Panc1 (cell line): ENCODE results near the gene OR6Y1. TPM values are rescaled to one million over a fixed set of nuclear protein-coding genes. Genes with fewer than 3 reads are reported as not detected.

Experiments
- ATAC-seq: fragments of 200-7000 bp; cut with Tn5 transposase; 2 replicates; pipeline ENCODE4 v1.9.1; 2020; ENCODE audit warnings: mild to moderate bottlenecking, moderate library complexity
- BruUV-seq: library from RNA; stranded (reverse); fragments of 400-500 nt; replicated peaks from 2 replicates; lab custom pipeline; 2021; lab: Mats Ljungman, UMichigan
- CTCF ChIA-PET: fragments of 300-600 bp; sonication (Branson Sonifier 250); formaldehyde crosslinking; loops from one replicate; lab custom pipeline; 2022; ENCODE audit warnings: antibody characterized with exemption; lab: Charles Lee
- POLR2A ChIA-PET: fragments of 300-600 bp; sonication (Branson Sonifier 250); formaldehyde crosslinking; loops from one replicate; lab custom pipeline; 2022; ENCODE audit warnings: antibody characterized with exemption; lab: Charles Lee
- DNase-seq: peaks from one replicate; pipeline ENCODE4 v3.0.0-alpha.2; 2010; ENCODE audit warnings: low read depth, low spot score
- H3K27ac ChIP-seq: 2 replicates; pipeline ENCODE4 v1.5.1; 2011; ENCODE audit warnings: mild to moderate bottlenecking, low read length, inconsistent platforms
- H3K27me3 ChIP-seq: fragments of 200-500 bp; sonication (Bioruptor generic); 2 replicates; pipeline ENCODE4 v1.6.0; 2014; ENCODE audit warnings: low read length, inconsistent platforms; ENCODE audit not compliant: control insufficient read depth, insufficient read depth
- H3K36me3 ChIP-seq: fragments of 200-500 bp; sonication (Bioruptor generic); 2 replicates; pipeline ENCODE4 v1.5.1; 2014; ENCODE audit warnings: inconsistent platforms, mild to moderate bottlenecking, low read length, moderate library complexity; ENCODE audit not compliant: control insufficient read depth, insufficient read depth
- H3K4me1 ChIP-seq: 2 replicates; pipeline ENCODE4 v1.5.1; 2011; ENCODE audit warnings: inconsistent platforms, mild to moderate bottlenecking, low read length, moderate library complexity; ENCODE audit not compliant: control insufficient read depth, insufficient read depth
- H3K4me3 ChIP-seq, 2 experiments: 2 replicates each; pipeline ENCODE4 v1.5.1; 2011 to 2012; ENCODE audit warnings: low read depth in 2 of 2, low read length in 2 of 2, mild to moderate bottlenecking in 2 of 2, inconsistent platforms in 1 of 2, moderate library complexity in 1 of 2
- H3K9me3 ChIP-seq: fragments of 200-500 bp; sonication (Bioruptor generic); 2 replicates; pipeline ENCODE4 v1.5.1; 2014; ENCODE audit warnings: low read depth, mild to moderate bottlenecking, inconsistent platforms, low read length, moderate library complexity; ENCODE audit not compliant: control insufficient read depth, insufficient read depth
- CTCF ChIP-seq: fragments of 450-650 bp; IDR thresholded peaks from 2 replicates; pipeline ENCODE4 v1.5.1; 2017; ENCODE audit warnings: mild to moderate bottlenecking
- POLR2AphosphoS5 ChIP-seq: IDR thresholded peaks from 2 replicates; pipeline ENCODE4 v1.6.1; 2012; ENCODE audit warnings: mild to moderate bottlenecking, low read depth, low read length, moderate library complexity
- REST ChIP-seq, 2 experiments: IDR thresholded peaks; 2 replicates each; pipeline ENCODE4 v1.6.1; 2011 to 2012; ENCODE audit warnings: low read depth in 2 of 2, control low read depth in 1 of 2, low read length in 1 of 2, mild to moderate bottlenecking in 1 of 2, moderate library complexity in 1 of 2; ENCODE audit not compliant: insufficient read depth in 1 of 2
- SIN3A ChIP-seq: IDR thresholded peaks from 2 replicates; pipeline ENCODE4 v1.6.1; 2012; ENCODE audit warnings: low read depth, mild to moderate bottlenecking, low read length, moderate library complexity, borderline replicate concordance; ENCODE audit not compliant: insufficient read depth
- TCF7L2 ChIP-seq: IDR thresholded peaks from 2 replicates; pipeline ENCODE4 v1.6.1; 2011; ENCODE audit warnings: mild to moderate bottlenecking, low read depth, low read length, inconsistent platforms
- in situ Hi-C: cut with HindIII; loops from 2 replicates; pipeline ENCODE4 v1.10.0; 2016; ENCODE audit warnings: low sequenced_read_pairs, low pct_unique_long_range_greater_than_20kb
- intact Hi-C: fragments of 100-400 bp; cut with micrococcal nuclease; formaldehyde crosslinking; loops from one replicate; pipeline ENCODE4 v1.10.0; 2022; ENCODE audit not compliant: unreplicated experiment
- total RNA-seq: library from RNA; stranded (reverse); gene quantifications from one replicate; pipeline ENCODE4 v1.2.1, GENCODE V29; 2021; ENCODE audit not compliant: unreplicated experiment

OR6Y1 gene
- total RNA-seq, 1 experiment from 2014 or later, result not detected

GRCh38 chr1:158509471-158510156 is 44.6 kb downstream of the OR6Y1 start:
- POLR2A ChIA-PET, result no interaction called here
- BruUV-seq, result no TSS peak
- Histone ChIP-seq H3K27ac (no peak overlapping the region), H3K27me3 (no peaks in the 10 kb centered on the region), H3K9me3 (no peaks in the 10 kb centered on the region), H3K4me1 (no peaks in the 10 kb centered on the region), H3K4me3 (no peak overlapping the region), H3K36me3 (no peaks in the 10 kb centered on the region)
- no peak for TF ChIP-seq CTCF
- no peak for TF ChIP-seq REST (IDR thresholded peaks at IDR 0.05; ENCODE audit: insufficient read depth in 1 of 2, low read depth in 2 of 2, low read length in 1 of 2)
- no peak for TF ChIP-seq SIN3A
- TF ChIP-seq POLR2AphosphoS5, result no peak
- DNase-seq, result no peak
- ATAC-seq, result no peak
- CTCF ChIA-PET, result no interaction called here
- in situ Hi-C loops, result no loop called here
- intact Hi-C loops, result no loop called here

GRCh38 chr1:158507511-158507910 is 46.7 kb downstream of the OR6Y1 start:
- no peaks in the 10 kb centered on the region for H3K36me3 ChIP-seq
- no peaks in the 10 kb centered on the region for H3K9me3 ChIP-seq
- CTCF ChIA-PET, result no interaction called here
- H3K27ac ChIP-seq, result no peak overlapping the region
- no peaks in the 10 kb centered on the region for H3K27me3 ChIP-seq
- H3K4me1 ChIP-seq, result no peaks in the 10 kb centered on the region
- H3K4me3 ChIP-seq, result no peak overlapping the region
- ATAC-seq (no peak), DNase-seq (no peak)
- TF ChIP-seq TCF7L2 (no peak), REST (IDR thresholded peaks at IDR 0.05; ENCODE audit: insufficient read depth in 1 of 2, low read depth in 2 of 2, low read length in 1 of 2) (no peak), SIN3A (no peak), POLR2AphosphoS5 (no peak), CTCF (no peak)
- in situ Hi-C loops (no loop called here), intact Hi-C loops (no loop called here)
- BruUV-seq, result no TSS peak
- POLR2A ChIA-PET, result no interaction called here
